NT2/D1 (cell line): Measurements from ENCODE around the gene TCEAL9.
A peak's percentile ranks its signal among the peaks of the same experiment; 100 is the strongest.

ENCODE experiments used
- DNase-seq: peaks from one replicate; pipeline ENCODE4 v3.0.0-alpha.2; 2011; ENCODE audit warnings: low read depth, low spot score
- H3K27me3 ChIP-seq: 2 replicates; pipeline ENCODE4 v1.6.0; 2011; ENCODE audit warnings: mild to moderate bottlenecking; ENCODE audit not compliant: insufficient read length, insufficient read depth
- H3K36me3 ChIP-seq: 2 replicates; pipeline ENCODE4 v1.6.1; 2011; ENCODE audit warnings: mild to moderate bottlenecking, low read length, mixed read lengths; ENCODE audit not compliant: insufficient read depth, insufficient read length
- H3K4me1 ChIP-seq: 2 replicates; pipeline ENCODE4 v1.5.1; 2011; ENCODE audit not compliant: insufficient read depth, insufficient read length
- H3K4me3 ChIP-seq: 2 replicates; pipeline ENCODE4 v1.5.1; 2011; ENCODE audit warnings: low read depth; ENCODE audit not compliant: insufficient read length
- H3K9ac ChIP-seq: 2 replicates; pipeline ENCODE4 v1.6.0; 2011; ENCODE audit warnings: low read depth; ENCODE audit not compliant: insufficient read length
- H3K9me3 ChIP-seq: 2 replicates; pipeline ENCODE4 v1.5.1; 2011; ENCODE audit warnings: mild to moderate bottlenecking, low read length; ENCODE audit not compliant: insufficient read depth
- SUZ12 ChIP-seq: IDR thresholded peaks from 2 replicates; pipeline ENCODE4 v1.6.1; 2011; ENCODE audit not compliant: insufficient read length, insufficient read depth; ENCODE audit errors: extremely low read depth
- YY1 ChIP-seq: IDR thresholded peaks from 2 replicates; pipeline ENCODE4 v1.6.1; 2011; ENCODE audit not compliant: insufficient read length, insufficient read depth
- ZNF274 ChIP-seq: IDR thresholded peaks from 2 replicates; pipeline ENCODE4 v1.6.1; 2011; ENCODE audit warnings: mild to moderate bottlenecking, low read depth, low read length

TCEAL9 gene

DNA sequence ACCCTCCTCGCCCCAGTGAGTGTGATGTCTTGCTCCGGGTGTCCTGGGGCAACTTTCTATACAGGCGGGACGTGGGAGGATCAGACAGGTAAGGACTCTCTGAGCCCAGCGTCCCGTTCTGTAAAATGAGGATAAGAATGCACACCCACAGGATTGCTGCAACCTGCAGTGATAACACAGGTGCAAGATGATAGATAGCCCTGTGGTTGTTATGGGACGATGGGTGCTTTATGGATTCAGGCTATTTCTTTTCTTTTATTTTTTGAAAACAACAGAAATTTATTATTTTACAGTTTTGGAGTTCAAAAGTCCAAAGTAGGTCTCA lies 48.7 kb downstream of the TCEAL9 start:
- Histone ChIP-seq H3K4me3 (peak overlapping the region; percentile 60), H3K4me1 (no peaks in the 10 kb centered on the region), H3K36me3 (peaks cover 19% of the 10 kb centered on the region), H3K9ac (peak overlapping the region; percentile 73), H3K27me3 (no peaks in the 10 kb centered on the region), H3K9me3 (no peaks in the 10 kb centered on the region)
- no peak for TF ChIP-seq ZNF274
- no peak for TF ChIP-seq YY1
- TF ChIP-seq SUZ12: no peak
- DNase-seq: no peak

DNA sequence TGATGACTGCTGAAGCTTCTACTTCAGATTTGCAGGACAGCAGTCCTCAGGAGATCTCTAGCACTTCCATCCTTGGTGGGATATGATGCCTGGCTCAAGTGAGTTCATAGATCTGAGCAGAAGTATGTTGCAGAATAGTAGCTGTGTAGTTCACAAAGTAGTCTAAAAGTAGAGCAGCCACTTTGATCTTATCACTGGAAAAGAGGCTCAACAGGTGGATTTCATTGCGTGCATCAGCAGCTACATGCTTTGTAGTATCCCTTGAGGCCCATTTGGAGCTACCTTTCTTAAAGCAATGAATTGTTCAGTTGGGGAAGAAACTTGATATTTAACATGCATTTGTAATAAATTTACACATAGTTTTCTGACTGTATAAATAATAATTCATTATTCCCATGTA lies 50.0 kb downstream of the TCEAL9 start:
- no peaks in the 10 kb centered on the region for H3K27me3 ChIP-seq
- H3K4me3 ChIP-seq: no peak overlapping the region
- no peak for TF ChIP-seq YY1
- TF ChIP-seq SUZ12: no peak
- H3K9ac ChIP-seq: no peak overlapping the region
- no peak for DNase-seq
- H3K4me1 ChIP-seq: no peaks in the 10 kb centered on the region
- peaks cover 25% of the 10 kb centered on the region for H3K36me3 ChIP-seq
- H3K9me3 ChIP-seq: no peaks in the 10 kb centered on the region

DNA sequence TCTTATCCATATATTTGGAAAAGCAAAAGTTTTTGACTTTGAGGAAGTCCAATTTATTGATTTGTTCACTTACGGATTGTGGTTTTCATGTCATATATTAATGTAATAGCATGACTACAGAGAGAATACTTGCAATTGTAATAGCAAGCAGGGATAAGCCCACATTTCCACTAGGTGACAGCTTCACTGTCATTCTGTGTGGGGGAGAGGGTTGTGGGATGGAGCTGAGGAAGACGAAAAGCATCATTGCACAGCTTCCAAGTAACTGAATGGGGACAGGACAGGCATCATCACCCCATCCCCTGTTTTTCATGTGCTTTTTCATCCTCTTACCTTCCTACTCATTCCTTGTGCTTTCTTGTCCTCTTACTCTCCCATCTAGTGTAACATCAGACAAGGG lies 51.5 kb downstream of the TCEAL9 start:
- no peak overlapping the region for H3K4me3 ChIP-seq
- peaks cover 25% of the 10 kb centered on the region for H3K36me3 ChIP-seq
- no peak for TF ChIP-seq SUZ12
- TF ChIP-seq ZNF274: no peak
- TF ChIP-seq YY1: no peak
- no peaks in the 10 kb centered on the region for H3K4me1 ChIP-seq
- no peak overlapping the region for H3K9ac ChIP-seq
- H3K27me3 ChIP-seq: no peaks in the 10 kb centered on the region
- no peak for DNase-seq
- no peaks in the 10 kb centered on the region for H3K9me3 ChIP-seq
